ENCODE measurements around the gene TCF4. TPM values are rescaled to one million over a fixed set of nuclear protein-coding genes. Genes with fewer than 3 reads are reported as not detected.

Gene TCF4
- total and polyA plus RNA-seq, 5 experiments from 2014 or later = 0.39 to 8.9 (median 1.1) TPM

GRCh38 chr18:55195863-55196262 is 392.1 kb downstream of the TCF4 start:
- Mint-ChIP-seq H3K27me3 (peaks cover 0 to 3% (median 2%) of the 10 kb centered on the region in 5 donors), H3K9me3 (no peaks in the 10 kb centered on the region), H3K4me1 (no peaks in the 10 kb centered on the region), H3K36me3 (no peaks in the 10 kb centered on the region), H3K4me3 (no peak overlapping the region), H3K27ac (no peak overlapping the region)
- POLR2A ChIA-PET = no interaction called here
- ATAC-seq (no peak), DNase-seq (no peak)

GRCh38 chr18:55189972-55190371 is 398.0 kb downstream of the TCF4 start:
- no peak for DNase-seq

GRCh38 chr18:55186588-55186987 is 401.4 kb downstream of the TCF4 start:
- Mint-ChIP-seq H3K36me3 (no peaks in the 10 kb centered on the region), H3K9me3 (peaks cover 0 to 8% (median 0%) of the 10 kb centered on the region in 9 donors), H3K27ac (no peak overlapping the region), H3K27me3 (peaks cover 3 to 22% (median 5%) of the 10 kb centered on the region in 5 donors), H3K4me1 (peaks cover 0 to 2% (median 0%) of the 10 kb centered on the region in 4 donors), H3K4me3 (no peak overlapping the region)
- DNase-seq (no peak), ATAC-seq (no peak)
- POLR2A ChIA-PET = no interaction called here

More at GRCh38 chr18:55189972-55190371, 398.0 kb downstream of the TCF4 start:
- POLR2A ChIA-PET = no interaction called here
- no peak overlapping the region for H3K27ac Mint-ChIP-seq
- H3K4me3 Mint-ChIP-seq = no peak overlapping the region
- peaks cover 2 to 12% (median 6%) of the 10 kb centered on the region in 5 donors for H3K27me3 Mint-ChIP-seq
- peaks cover 0 to 2% (median 0%) of the 10 kb centered on the region in 9 donors for H3K9me3 Mint-ChIP-seq
- no peaks in the 10 kb centered on the region for H3K4me1 Mint-ChIP-seq
- no peaks in the 10 kb centered on the region for H3K36me3 Mint-ChIP-seq
- no peak for ATAC-seq

GRCh38 chr18:55185391-55185790 is 402.6 kb downstream of the TCF4 start:
- POLR2A ChIA-PET = no interaction called here
- Mint-ChIP-seq H3K27ac (no peak overlapping the region), H3K9me3 (peaks cover 0 to 8% (median 0%) of the 10 kb centered on the region in 9 donors), H3K36me3 (no peaks in the 10 kb centered on the region), H3K4me3 (no peak overlapping the region), H3K27me3 (peaks cover 3 to 22% (median 4%) of the 10 kb centered on the region in 5 donors), H3K4me1 (peaks cover 0 to 2% (median 0%) of the 10 kb centered on the region in 4 donors)
- DNase-seq = no peak
- ATAC-seq = no peak

GRCh38 chr18:55179835-55180234 is 408.2 kb downstream of the TCF4 start:
- Mint-ChIP-seq H3K27ac (no peak overlapping the region), H3K4me3 (no peak overlapping the region), H3K27me3 (peaks cover 0 to 11% (median 4%) of the 10 kb centered on the region in 5 donors), H3K4me1 (peaks cover 0 to 2% (median 0%) of the 10 kb centered on the region in 4 donors), H3K9me3 (peaks cover 0 to 8% (median 3%) of the 10 kb centered on the region in 9 donors), H3K36me3 (no peaks in the 10 kb centered on the region)
- ATAC-seq = no peak
- POLR2A ChIA-PET = no interaction called here
- DNase-seq = no peak

- H3K36me3 Mint-ChIP-seq = no peaks in the 10 kb centered on the region
Observed at GRCh38 chr18:55179425-55179824, 408.6 kb downstream of the TCF4 start.

GRCh38 chr18:55173291-55173690 is 414.7 kb downstream of the TCF4 start:
- Mint-ChIP-seq H3K9me3 (peaks cover 0 to 29% (median 10%) of the 10 kb centered on the region in 9 donors), H3K4me3 (no peak overlapping the region), H3K27ac (no peak overlapping the region), H3K27me3 (no peaks in the 10 kb centered on the region), H3K36me3 (peaks cover 0 to 12% (median 0%) of the 10 kb centered on the region in 3 donors), H3K4me1 (no peaks in the 10 kb centered on the region)
- DNase-seq (no peak), ATAC-seq (no peak)
- POLR2A ChIA-PET = no interaction called here

More at GRCh38 chr18:55179425-55179824, 408.6 kb downstream of the TCF4 start:
- POLR2A ChIA-PET = no interaction called here
- Mint-ChIP-seq H3K9me3 (peaks cover 0 to 10% (median 3%) of the 10 kb centered on the region in 9 donors), H3K4me1 (peaks cover 0 to 2% (median 0%) of the 10 kb centered on the region in 4 donors), H3K27ac (no peak overlapping the region), H3K27me3 (peaks cover 0 to 6% (median 4%) of the 10 kb centered on the region in 5 donors), H3K4me3 (no peak overlapping the region)
- no peak for DNase-seq
- ATAC-seq = no peak

Small RNAs within 50 kb of the gene (microRNA-seq; reads per million reads assigned to microRNA genes)
- not detected for gene MIR4529 (ENCODE audit: borderline microRNAs expressed)
